ENCODE measurements around the gene THAP4.

GRCh38 chr2:241658296-241658695 lies 21.3 kb upstream of the THAP4 start:
- TF ChIP-seq, protein P1, sequence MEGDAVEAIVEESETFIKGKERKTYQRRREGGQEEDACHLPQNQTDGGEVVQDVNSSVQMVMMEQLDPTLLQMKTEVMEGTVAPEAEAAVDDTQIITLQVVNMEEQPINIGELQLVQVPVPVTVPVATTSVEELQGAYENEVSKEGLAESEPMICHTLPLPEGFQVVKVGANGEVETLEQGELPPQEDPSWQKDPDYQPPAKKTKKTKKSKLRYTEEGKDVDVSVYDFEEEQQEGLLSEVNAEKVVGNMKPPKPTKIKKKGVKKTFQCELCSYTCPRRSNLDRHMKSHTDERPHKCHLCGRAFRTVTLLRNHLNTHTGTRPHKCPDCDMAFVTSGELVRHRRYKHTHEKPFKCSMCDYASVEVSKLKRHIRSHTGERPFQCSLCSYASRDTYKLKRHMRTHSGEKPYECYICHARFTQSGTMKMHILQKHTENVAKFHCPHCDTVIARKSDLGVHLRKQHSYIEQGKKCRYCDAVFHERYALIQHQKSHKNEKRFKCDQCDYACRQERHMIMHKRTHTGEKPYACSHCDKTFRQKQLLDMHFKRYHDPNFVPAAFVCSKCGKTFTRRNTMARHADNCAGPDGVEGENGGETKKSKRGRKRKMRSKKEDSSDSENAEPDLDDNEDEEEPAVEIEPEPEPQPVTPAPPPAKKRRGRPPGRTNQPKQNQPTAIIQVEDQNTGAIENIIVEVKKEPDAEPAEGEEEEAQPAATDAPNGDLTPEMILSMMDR (conservative IDR thresholded peaks at IDR 0.05), result no peak
- no peak for TF ChIP-seq ZFX (IDR thresholded peaks at IDR 0.05)
